Left lung (tissue), 10 donors: Measurements from ENCODE around the gene PCDHGA1. TPM values are rescaled to one million over a fixed set of nuclear protein-coding genes. Genes with fewer than 3 reads are reported as not detected.
A peak's percentile ranks its signal among the peaks of the same experiment; 100 is the strongest.
"Not testable (repeated sequence)": the region's sequence is repeated elsewhere in the genome, so short reads cannot be mapped to it uniquely, and the experiment has no call there.

Source experiments
- ATAC-seq: fragments of 200-7000 bp; cut with Tn5 transposase; one replicate; pipeline ENCODE4 v1.9.1; 2020; ENCODE audit warnings: moderate library complexity
- DNase-seq, 4 donors: peaks; one replicate each; pipeline ENCODE4 v3.0.0-alpha.2; 2013 to 2020
- H3K27ac ChIP-seq, 2 donors: fragments of 200-600 bp; sonication (generic) in 1 of 2; one replicate each; pipeline versions ENCODE4 v1.5.0 to v1.8.0; 2020 to 2021
- H3K27me3 ChIP-seq, 2 donors: fragments of 200-600 bp; sonication (generic) in 1 of 2; one replicate each; pipeline versions ENCODE4 v1.5.0 to v1.8.0; 2020 to 2021
- H3K36me3 ChIP-seq, 2 donors: fragments of 200-600 bp; sonication (generic) in 1 of 2; one replicate each; pipeline versions ENCODE4 v1.5.0 to v1.8.0; 2020 to 2021
- H3K4me1 ChIP-seq, 2 donors: fragments of 200-600 bp; one replicate each; pipeline ENCODE4 v1.8.0; 2021
- H3K4me3 ChIP-seq, 2 donors: fragments of 200-600 bp; sonication (generic) in 1 of 2; one replicate each; pipeline versions ENCODE4 v1.5.0 to v1.8.0; 2020 to 2021; ENCODE audit warnings: mild to moderate bottlenecking in 1 of 2
- H3K9me3 ChIP-seq, 2 donors: fragments of 200-600 bp; sonication (generic) in 1 of 2; one replicate each; pipeline versions ENCODE4 v1.5.0 to v1.8.0; 2020 to 2021
- intact Hi-C, 2 donors: fragments of 100-400 bp; cut with DNase I; formaldehyde crosslinking; loops; one replicate each; pipeline versions ENCODE4 v1.11.2 to v1.14.2; 2022
- polyA plus RNA-seq, 6 donors: library from polyadenylated mRNA; unstranded; fragments of 120-200 nt; gene quantifications; one replicate each; pipeline ENCODE4 v1.2.1, GENCODE V29; 2013; ENCODE audit not compliant: insufficient read length in 6 of 6
- total RNA-seq, 2 donors: library from RNA; stranded (reverse); fragmentation: NEBNext Ultra II Directional; extraction: Animal tissue kit (Norgen Biotek cat#: 25700); gene quantifications; one replicate each; pipeline ENCODE4 v1.2.1, GENCODE V29; 2021
- TF ChIP-seq, protein P1 (sequence below), 2 donors: fragments of 200-600 bp; sonication (generic) in 1 of 2; IDR thresholded peaks; one replicate each; pipeline versions ENCODE4 v1.5.0 to v1.8.0; 2021; ENCODE audit warnings: antibody characterized with exemption in 2 of 2
- donor health status: DM: no; HTN: yes; CAD: no.
- donor health status: DM: no; HTN: no; CAD: no.

PCDHGA1 gene
- total and polyA plus RNA-seq, 8 donors = 0.38 to 1.1 (median 0.75) TPM

DNA sequence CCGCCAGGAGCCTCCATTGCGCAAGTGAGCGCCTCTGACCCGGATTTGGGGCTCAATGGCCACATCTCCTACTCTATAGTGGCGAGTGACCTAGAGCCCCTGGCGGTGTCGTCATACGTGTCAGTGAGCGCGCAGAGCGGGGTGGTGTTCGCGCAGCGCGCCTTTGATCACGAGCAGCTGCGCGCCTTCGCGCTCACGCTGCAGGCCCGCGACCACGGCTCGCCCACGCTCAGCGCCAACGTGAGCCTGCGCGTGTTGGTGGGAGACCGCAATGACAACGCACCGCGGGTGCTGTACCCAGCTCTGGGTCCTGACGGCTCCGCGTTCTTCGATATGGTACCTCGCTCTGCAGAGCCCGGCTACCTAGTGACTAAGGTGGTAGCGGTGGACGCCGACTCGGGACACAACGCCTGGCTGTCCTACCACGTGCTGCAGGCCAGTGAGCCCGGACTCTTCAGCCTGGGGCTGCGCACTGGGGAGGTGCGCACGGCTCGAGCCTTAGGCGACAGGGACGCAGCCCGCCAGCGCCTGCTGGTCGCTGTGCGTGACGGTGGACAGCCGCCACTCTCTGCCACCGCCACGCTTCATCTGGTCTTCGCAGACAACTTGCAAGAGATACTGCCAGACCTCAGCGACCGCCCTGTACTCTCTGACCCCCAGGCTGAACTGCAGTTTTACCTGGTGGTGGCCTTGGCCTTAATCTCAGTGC is 79.4 kb downstream of the PCDHGA1 start:
- Histone ChIP-seq H3K4me1 (peaks cover 0 to 5% of the 10 kb centered on the region in 2 donors), H3K27ac (no peak overlapping the region), H3K36me3 (no peaks in the 10 kb centered on the region), H3K4me3 (no peak overlapping the region), H3K9me3 (peaks cover 0 to 68% of the 10 kb centered on the region in 2 donors), H3K27me3 (peaks cover 23 to 90% of the 10 kb centered on the region in 2 donors)
- peak in 1 of 4 donors; percentile 63 for DNase-seq
- ATAC-seq = no peak
- intact Hi-C loops = loop anchor here in 1 of 2 donors (10.0 kb wide), 2 partner anchors 115 to 155 kb away; no protein-coding TSS in a partner anchor
- TF ChIP-seq, protein P1, sequence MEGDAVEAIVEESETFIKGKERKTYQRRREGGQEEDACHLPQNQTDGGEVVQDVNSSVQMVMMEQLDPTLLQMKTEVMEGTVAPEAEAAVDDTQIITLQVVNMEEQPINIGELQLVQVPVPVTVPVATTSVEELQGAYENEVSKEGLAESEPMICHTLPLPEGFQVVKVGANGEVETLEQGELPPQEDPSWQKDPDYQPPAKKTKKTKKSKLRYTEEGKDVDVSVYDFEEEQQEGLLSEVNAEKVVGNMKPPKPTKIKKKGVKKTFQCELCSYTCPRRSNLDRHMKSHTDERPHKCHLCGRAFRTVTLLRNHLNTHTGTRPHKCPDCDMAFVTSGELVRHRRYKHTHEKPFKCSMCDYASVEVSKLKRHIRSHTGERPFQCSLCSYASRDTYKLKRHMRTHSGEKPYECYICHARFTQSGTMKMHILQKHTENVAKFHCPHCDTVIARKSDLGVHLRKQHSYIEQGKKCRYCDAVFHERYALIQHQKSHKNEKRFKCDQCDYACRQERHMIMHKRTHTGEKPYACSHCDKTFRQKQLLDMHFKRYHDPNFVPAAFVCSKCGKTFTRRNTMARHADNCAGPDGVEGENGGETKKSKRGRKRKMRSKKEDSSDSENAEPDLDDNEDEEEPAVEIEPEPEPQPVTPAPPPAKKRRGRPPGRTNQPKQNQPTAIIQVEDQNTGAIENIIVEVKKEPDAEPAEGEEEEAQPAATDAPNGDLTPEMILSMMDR (IDR thresholded peaks at IDR 0.05) = no peak

DNA sequence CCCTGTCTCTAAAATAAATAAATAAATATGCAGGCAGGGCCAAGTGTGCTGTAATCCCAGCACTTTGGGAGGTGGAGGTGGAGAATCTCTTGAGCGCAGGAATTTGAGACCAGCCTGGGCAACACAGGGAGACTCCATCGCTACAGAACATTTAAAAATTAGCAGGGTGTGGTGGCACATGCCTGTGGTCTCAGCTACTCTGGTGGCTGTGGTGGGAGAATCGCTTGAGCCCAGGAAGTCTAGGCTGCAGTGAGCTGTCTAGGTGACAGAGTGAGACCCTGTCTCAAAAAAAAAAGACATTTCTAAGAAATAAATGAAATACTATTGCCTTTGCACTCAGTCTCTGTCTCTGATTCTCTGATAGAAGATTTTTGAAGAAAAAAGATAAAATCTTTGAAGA is 81.3 kb downstream of the PCDHGA1 start:
- DNase-seq = no peak
- intact Hi-C loops = loop anchor here in 1 of 2 donors (10.0 kb wide), 2 partner anchors 113 to 153 kb away; no protein-coding TSS in a partner anchor
- ATAC-seq = no peak
- Histone ChIP-seq H3K4me1 (peaks cover 0 to 5% of the 10 kb centered on the region in 2 donors), H3K4me3 (no peak overlapping the region), H3K27ac (no peak overlapping the region), H3K9me3 (peaks cover 0 to 62% of the 10 kb centered on the region in 2 donors), H3K36me3 (no peaks in the 10 kb centered on the region), H3K27me3 (peaks cover 28 to 94% of the 10 kb centered on the region in 2 donors)
- TF ChIP-seq, protein P1 (IDR thresholded peaks at IDR 0.05) = no peak

DNA sequence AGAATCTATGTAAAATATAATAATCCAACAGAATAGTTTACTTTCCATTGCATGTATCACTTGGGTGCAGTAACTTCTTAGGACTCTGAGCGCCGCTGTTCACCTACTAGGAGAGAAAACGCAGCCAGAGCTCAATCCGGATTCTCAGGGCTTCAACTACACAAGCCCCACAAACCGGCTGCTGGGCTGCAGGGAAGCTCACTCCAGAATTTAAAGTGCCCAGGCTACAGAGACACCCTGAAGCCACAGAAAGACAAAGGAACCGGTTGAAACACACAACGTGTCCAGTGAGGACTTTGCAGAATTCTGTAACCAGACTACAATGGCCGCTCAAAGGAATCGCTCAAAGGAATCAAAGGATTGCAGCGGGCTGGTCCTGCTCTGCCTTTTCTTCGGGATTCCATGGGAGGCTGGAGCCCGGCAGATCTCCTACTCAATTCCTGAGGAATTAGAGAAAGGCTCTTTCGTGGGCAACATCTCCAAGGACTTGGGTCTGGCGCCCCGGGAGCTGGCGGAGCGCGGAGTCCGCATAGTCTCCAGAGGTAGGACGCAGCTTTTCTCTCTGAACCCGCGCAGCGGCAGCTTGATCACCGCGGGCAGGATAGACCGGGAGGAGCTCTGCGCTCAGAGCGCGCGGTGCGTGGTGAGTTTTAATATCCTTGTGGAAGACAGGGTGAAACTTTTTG is 82.7 kb downstream of the PCDHGA1 start, which contains the start of gene PCDHGA10:
PCDHGA10 (plus strand) TSS at position 134 of the 686 bp plus-strand sequence; CDS start at position 323, 189 bp downstream.
- peak within 1 kb of the TSS in 1 of 2 donors; percentile 33 for H3K4me3 ChIP-seq
- no peak within 1 kb of the TSS for H3K27ac ChIP-seq
- DNase-seq (peak in 2 of 4 donors; percentile 24 to 80), ATAC-seq (peak; percentile 71)
- peaks cover 0 to 63% of the 10 kb centered on the region in 2 donors for H3K9me3 ChIP-seq
- intact Hi-C loops = loop anchor here in 1 of 2 donors (10.0 kb wide), 2 partner anchors 112 to 152 kb away; no protein-coding TSS in a partner anchor
- H3K27me3 ChIP-seq = peaks cover 25 to 94% of the 10 kb centered on the region in 2 donors
- TF ChIP-seq, protein P1 (IDR thresholded peaks at IDR 0.05) = peak; percentile 29 to 49
- H3K36me3 ChIP-seq = no peaks in the 10 kb centered on the region
- H3K4me1 ChIP-seq = peaks cover 0 to 5% of the 10 kb centered on the region in 2 donors

DNA sequence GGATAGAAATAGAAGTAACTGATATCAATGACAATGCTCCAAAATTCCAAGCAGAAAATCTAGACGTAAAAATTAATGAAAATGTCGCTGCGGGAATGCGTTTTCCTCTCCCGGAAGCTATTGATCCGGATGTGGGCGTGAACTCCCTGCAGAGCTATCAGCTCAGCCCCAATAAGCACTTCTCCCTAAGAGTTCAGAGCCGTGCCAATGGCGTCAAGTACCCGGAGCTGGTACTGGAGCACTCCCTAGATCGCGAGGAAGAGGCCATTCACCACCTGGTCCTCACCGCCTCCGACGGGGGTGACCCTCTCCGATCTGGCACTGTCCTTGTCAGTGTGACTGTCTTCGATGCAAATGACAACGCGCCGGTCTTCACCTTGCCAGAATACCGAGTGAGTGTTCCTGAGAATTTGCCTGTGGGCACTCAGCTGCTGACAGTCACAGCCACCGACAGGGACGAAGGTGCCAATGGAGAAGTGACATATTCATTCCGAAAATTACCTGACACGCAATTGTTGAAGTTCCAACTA is 83.3 kb downstream of the PCDHGA1 start:
- peak overlapping the region in 1 of 2 donors; percentile 33 for H3K4me3 ChIP-seq
- TF ChIP-seq, protein P1 (IDR thresholded peaks at IDR 0.05) = no peak
- ATAC-seq (no peak), DNase-seq (peak in 1 of 4 donors; percentile 48)
- H3K9me3 ChIP-seq = peaks cover 0 to 64% of the 10 kb centered on the region in 2 donors
- intact Hi-C loops = loop anchor here in 1 of 2 donors (10.0 kb wide), 2 partner anchors 111 to 151 kb away; no protein-coding TSS in a partner anchor
- H3K27ac ChIP-seq = no peak overlapping the region
- peaks cover 0 to 5% of the 10 kb centered on the region in 2 donors for H3K4me1 ChIP-seq
- H3K36me3 ChIP-seq = no peaks in the 10 kb centered on the region
- H3K27me3 ChIP-seq = peaks cover 28 to 94% of the 10 kb centered on the region in 2 donors

DNA sequence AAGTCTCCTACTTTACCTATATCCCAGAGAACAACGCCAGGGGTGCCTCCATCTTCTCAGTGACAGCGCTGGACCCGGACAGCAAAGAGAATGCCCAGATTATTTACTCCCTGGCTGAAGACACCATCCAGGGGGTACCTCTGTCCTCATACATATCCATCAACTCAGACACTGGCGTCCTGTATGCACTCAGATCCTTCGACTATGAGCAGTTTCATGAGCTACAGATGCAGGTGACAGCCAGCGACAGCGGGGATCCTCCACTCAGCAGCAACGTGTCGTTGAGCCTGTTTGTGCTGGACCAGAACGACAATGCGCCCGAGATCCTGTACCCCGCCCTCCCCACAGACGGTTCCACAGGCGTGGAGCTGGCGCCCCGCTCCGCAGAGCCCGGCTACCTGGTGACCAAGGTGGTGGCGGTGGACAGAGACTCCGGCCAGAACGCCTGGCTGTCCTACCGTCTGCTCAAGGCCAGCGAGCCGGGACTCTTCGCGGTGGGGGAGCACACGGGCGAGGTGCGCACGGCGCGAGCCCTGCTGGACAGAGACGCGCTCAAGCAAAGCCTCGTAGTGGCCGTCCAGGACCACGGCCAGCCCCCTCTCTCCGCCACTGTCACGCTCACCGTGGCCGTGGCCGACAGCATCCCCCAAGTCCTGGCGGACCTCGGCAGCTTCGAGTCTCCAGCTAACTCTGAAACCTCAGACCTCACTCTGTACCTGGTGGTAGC is 84.4 kb downstream of the PCDHGA1 start:
- H3K4me1 ChIP-seq, H3K27ac ChIP-seq, ATAC-seq, H3K36me3 ChIP-seq, H3K4me3 ChIP-seq: not testable (repeated sequence)
- peaks cover 6 to 64% of the 10 kb centered on the region in 2 donors for H3K9me3 ChIP-seq
- intact Hi-C loops = loop anchor here in 1 of 2 donors (10.0 kb wide), 2 partner anchors 110 to 150 kb away; no protein-coding TSS in a partner anchor
- peak in 1 of 4 donors; percentile 58 for DNase-seq
- H3K27me3 ChIP-seq = peaks cover 31 to 94% of the 10 kb centered on the region in 2 donors

DNA sequence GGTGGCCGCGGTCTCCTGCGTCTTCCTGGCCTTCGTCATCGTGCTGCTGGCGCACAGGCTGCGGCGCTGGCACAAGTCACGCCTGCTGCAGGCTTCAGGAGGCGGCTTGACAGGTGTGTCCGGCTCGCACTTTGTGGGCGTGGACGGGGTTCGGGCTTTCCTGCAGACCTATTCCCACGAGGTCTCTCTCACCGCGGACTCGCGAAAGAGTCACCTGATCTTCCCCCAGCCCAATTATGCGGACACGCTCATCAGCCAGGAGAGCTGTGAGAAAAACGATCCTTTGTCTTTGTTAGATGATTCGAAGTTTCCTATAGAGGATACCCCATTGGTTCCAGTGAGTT is 84.9 kb downstream of the PCDHGA1 start:
- intact Hi-C loops = loop anchor here in 1 of 2 donors (10.0 kb wide), 2 partner anchors 110 to 150 kb away; no protein-coding TSS in a partner anchor
- not testable (repeated sequence) for H3K27ac ChIP-seq, H3K4me3 ChIP-seq, H3K4me1 ChIP-seq, H3K36me3 ChIP-seq, ATAC-seq
- peak in 1 of 4 donors; percentile 43 for DNase-seq
- Histone ChIP-seq H3K9me3 (peaks cover 7 to 64% of the 10 kb centered on the region in 2 donors), H3K27me3 (peaks cover 29 to 94% of the 10 kb centered on the region in 2 donors)
